H9 (cell line): ENCODE measurements around the gene PCDH9. TPM values are rescaled to one million over a fixed set of nuclear protein-coding genes. Genes with fewer than 3 reads are reported as not detected.

Experiments
- DNase-seq: peaks from one replicate; pipeline ENCODE4 v3.0.0-alpha.2; 2017
- H2AFZ ChIP-seq: one replicate; pipeline ENCODE4 v1.6.1; 2013; ENCODE audit warnings: mild to moderate bottlenecking, low read length, control low read depth, moderate library complexity
- H2AK5ac ChIP-seq: 2 replicates; pipeline ENCODE4 v1.6.1; 2013; ENCODE audit warnings: low read length, control low read depth, mixed read lengths; ENCODE audit not compliant: insufficient read length
- H2BK120ac ChIP-seq: one replicate; pipeline ENCODE4 v1.6.1; 2013; ENCODE audit warnings: low read depth, mild to moderate bottlenecking, low read length, control low read depth, inconsistent platforms; ENCODE audit not compliant: poor library complexity, severe bottlenecking
- H2BK12ac ChIP-seq: 2 replicates; pipeline ENCODE4 v1.6.1; 2013; ENCODE audit warnings: low read length, control low read depth, mixed read lengths, low read depth; ENCODE audit not compliant: insufficient read length
- H2BK15ac ChIP-seq: 2 replicates; pipeline ENCODE4 v1.6.1; 2013; ENCODE audit warnings: low read depth, low read length, control low read depth
- H2BK20ac ChIP-seq: one replicate; pipeline ENCODE4 v1.6.1; 2013; ENCODE audit warnings: low read depth, mild to moderate bottlenecking, low read length, control low read depth, inconsistent platforms; ENCODE audit not compliant: poor library complexity, severe bottlenecking
- H2BK5ac ChIP-seq: 2 replicates; pipeline ENCODE4 v1.6.1; 2013; ENCODE audit warnings: low read length, control low read depth, mixed read lengths; ENCODE audit not compliant: insufficient read length
- H3K14ac ChIP-seq: 2 replicates; pipeline ENCODE4 v1.6.1; 2013; ENCODE audit warnings: low read length, control low read depth; ENCODE audit not compliant: insufficient read depth
- H3K18ac ChIP-seq: 2 replicates; pipeline ENCODE4 v1.6.1; 2013; ENCODE audit warnings: low read depth, mild to moderate bottlenecking, mixed read lengths, low read length, control low read depth; ENCODE audit not compliant: insufficient read length
- H3K23ac ChIP-seq: 2 replicates; pipeline ENCODE4 v1.6.1; 2013; ENCODE audit warnings: low read length, control low read depth, mixed read lengths, low read depth; ENCODE audit not compliant: insufficient read length
- H3K23me2 ChIP-seq: 2 replicates; pipeline ENCODE4 v1.6.1; 2013; ENCODE audit warnings: low read depth, mild to moderate bottlenecking, mixed read lengths, low read length, control low read depth; ENCODE audit not compliant: insufficient read length, poor library complexity, severe bottlenecking
- H3K27ac ChIP-seq: 2 replicates; pipeline ENCODE4 v1.5.1; 2013; ENCODE audit warnings: low read length, control low read depth, mixed read lengths, low read depth; ENCODE audit not compliant: insufficient read length
- H3K27me3 ChIP-seq: 2 replicates; pipeline ENCODE4 v1.6.1; 2013; ENCODE audit warnings: low read length, control low read depth, inconsistent platforms; ENCODE audit not compliant: insufficient read depth
- H3K4ac ChIP-seq: 2 replicates; pipeline ENCODE4 v1.6.1; 2013; ENCODE audit warnings: low read depth, mild to moderate bottlenecking, control low read depth, inconsistent platforms, low read length, moderate library complexity
- H3K4me1 ChIP-seq: 2 replicates; pipeline ENCODE4 v1.6.1; 2013; ENCODE audit warnings: low read length, control low read depth, inconsistent platforms; ENCODE audit not compliant: insufficient read depth
- H3K4me2 ChIP-seq: 2 replicates; pipeline ENCODE4 v1.6.1; 2013; ENCODE audit warnings: low read length, control low read depth, mixed read lengths; ENCODE audit not compliant: insufficient read length, insufficient read depth
- H3K56ac ChIP-seq: 2 replicates; pipeline ENCODE4 v1.6.1; 2013; ENCODE audit warnings: low read depth, mild to moderate bottlenecking, mixed read lengths, low read length, control low read depth; ENCODE audit not compliant: insufficient read length
- H3K79me1 ChIP-seq: 2 replicates; pipeline ENCODE4 v1.6.1; 2013; ENCODE audit warnings: low read depth, mild to moderate bottlenecking, moderate library complexity, low read length, control low read depth, inconsistent platforms; ENCODE audit not compliant: insufficient read depth, poor library complexity, severe bottlenecking
- H3K79me2 ChIP-seq: 2 replicates; pipeline ENCODE4 v1.6.1; 2013; ENCODE audit warnings: low read length, control low read depth, inconsistent platforms; ENCODE audit not compliant: insufficient read depth
- H3K9ac ChIP-seq: 2 replicates; pipeline ENCODE4 v1.6.1; 2013; ENCODE audit warnings: low read length, control low read depth, mixed read lengths; ENCODE audit not compliant: insufficient read length; ENCODE audit errors: extremely low read depth
- H3K9me3 ChIP-seq: one replicate; pipeline ENCODE4 v1.6.1; 2013; ENCODE audit warnings: low read depth, low read length, inconsistent platforms; ENCODE audit not compliant: control insufficient read depth
- H3T11ph ChIP-seq: one replicate; pipeline ENCODE4 v1.6.1; 2013; ENCODE audit warnings: mild to moderate bottlenecking, low read length, control low read depth, inconsistent platforms
- H4K20me1 ChIP-seq: one replicate; pipeline ENCODE4 v1.6.1; 2013; ENCODE audit not compliant: control insufficient read depth, insufficient read length, insufficient read depth
- H4K5ac ChIP-seq: 2 replicates; pipeline ENCODE4 v1.6.1; 2013; ENCODE audit warnings: low read depth, mild to moderate bottlenecking, mixed read lengths, low read length, control low read depth; ENCODE audit not compliant: insufficient read length
- H4K8ac ChIP-seq: replicated peaks from 2 replicates; pipeline ENCODE4 v1.6.1; 2013; ENCODE audit warnings: low read length, control low read depth, mixed read lengths, low read depth; ENCODE audit not compliant: insufficient read length
- H4K91ac ChIP-seq: 2 replicates; pipeline ENCODE4 v1.6.1; 2013; ENCODE audit warnings: low read depth, mild to moderate bottlenecking, moderate library complexity, mixed read lengths, low read length, control low read depth; ENCODE audit not compliant: insufficient read length
- H3K27ac Mint-ChIP-seq, 3 experiments: 2 replicates in 2 of 3; 3 replicates in 1 of 3; pipeline ENCODE4 v1.8.0; 2020 to 2021; ENCODE audit warnings: mixed read lengths in 3 of 3, mild to moderate bottlenecking in 1 of 3, moderate library complexity in 1 of 3
- H3K27me3 Mint-ChIP-seq: 2 replicates; pipeline ENCODE4 v1.8.0; 2021; ENCODE audit warnings: low read depth, mild to moderate bottlenecking, moderate library complexity, mixed read lengths
- H3K36me3 Mint-ChIP-seq, 3 experiments: 2 replicates in 2 of 3; 3 replicates in 1 of 3; pipeline ENCODE4 v1.8.0; 2020 to 2021; ENCODE audit warnings: low read depth in 3 of 3, mixed read lengths in 3 of 3; ENCODE audit not compliant: insufficient read depth in 1 of 3
- H3K4me1 Mint-ChIP-seq, 2 experiments: 2 replicates each; pipeline ENCODE4 v1.8.0; 2020; ENCODE audit warnings: mixed read lengths in 2 of 2
- H3K4me3 Mint-ChIP-seq, 2 experiments: 2 replicates in 1 of 2; 3 replicates in 1 of 2; pipeline ENCODE4 v1.8.0; 2020 to 2021; ENCODE audit warnings: mild to moderate bottlenecking in 2 of 2, mixed read lengths in 2 of 2, moderate library complexity in 1 of 2
- H3K9me3 Mint-ChIP-seq, 2 experiments: 2 replicates in 1 of 2; 3 replicates in 1 of 2; pipeline ENCODE4 v1.8.0; 2020; ENCODE audit warnings: mild to moderate bottlenecking in 2 of 2, mixed read lengths in 2 of 2, moderate library complexity in 1 of 2
- CTCF ChIP-seq: fragments of 200-600 bp; sonication (generic); conservative IDR thresholded peaks from 3 replicates; pipeline ENCODE4 v1.8.0; 2021; ENCODE audit warnings: antibody characterized with exemption, mild to moderate bottlenecking
- WGBS: extraction: QIAGEN DNeasy Blood & Tissue Kit; methylation state at CpG from one replicate; pipeline ENCODE4 v1.1.7; 2013; ENCODE audit warnings: missing lambda C conversion rate, low lambda C conversion rate, mixed read lengths; ENCODE audit not compliant: insufficient read length; ENCODE audit errors: extremely low coverage; 5-methylcytosine and 5-hydroxymethylcytosine counted together
- total RNA-seq: library from RNA; stranded (reverse); gene quantifications from 2 replicates; pipeline ENCODE4 v1.2.1, GENCODE V29; 2021

The PCDH9 gene
- total RNA-seq, 1 experiment from 2014 or later: 0.11 TPM

GRCh38 chr13:66759919-66760318 lies 470.2 kb downstream of the PCDH9 start:
- Mint-ChIP-seq H3K36me3 (peaks cover 13 to 26% (median 16%) of the 10 kb centered on the region in 3 experiments), H3K27me3 (no peaks in the 10 kb centered on the region; the same call in 1 of the 2 replicates)
- no peaks in the 10 kb centered on the region for H3K23me2 ChIP-seq

More at GRCh38 chr13:66759919-66760318, 470.2 kb downstream of the PCDH9 start:
- H3K4me1 ChIP-seq: no peaks in the 10 kb centered on the region
- no peaks in the 10 kb centered on the region for H3K9me3 ChIP-seq
- H3K23ac ChIP-seq: no peak overlapping the region
- no peak overlapping the region for H4K8ac ChIP-seq
- no peaks in the 10 kb centered on the region for H3K79me1 ChIP-seq
- no peak overlapping the region for H3K4me2 ChIP-seq
- no peak overlapping the region for H4K5ac ChIP-seq
- no peak overlapping the region for H2BK15ac ChIP-seq
- no peaks in the 10 kb centered on the region for H3K4me1 Mint-ChIP-seq
- no peak overlapping the region for H3T11ph ChIP-seq
- no peaks in the 10 kb centered on the region for H4K20me1 ChIP-seq
- H3K4me3 Mint-ChIP-seq: no peak overlapping the region
- no peak overlapping the region for H3K14ac ChIP-seq
- no peak overlapping the region for H3K27ac ChIP-seq
- TF ChIP-seq CTCF: no peak
- no peak overlapping the region for H2BK5ac ChIP-seq
- H2AFZ ChIP-seq: no peak overlapping the region
- no peak overlapping the region for H3K27ac Mint-ChIP-seq
- WGBS: no CpG with 5 or more reads among the region's 1 CpG
- no peak for DNase-seq
- H2AK5ac ChIP-seq: no peak overlapping the region
- no peaks in the 10 kb centered on the region for H3K27me3 ChIP-seq
- H3K9me3 Mint-ChIP-seq: peaks cover 25 to 26% of the 10 kb centered on the region in 2 experiments
- no peak overlapping the region for H2BK12ac ChIP-seq
- no peak overlapping the region for H3K9ac ChIP-seq
- H3K56ac ChIP-seq: no peak overlapping the region
- no peak overlapping the region for H2BK20ac ChIP-seq
- H3K18ac ChIP-seq: no peak overlapping the region
- no peaks in the 10 kb centered on the region for H3K79me2 ChIP-seq
- H3K4ac ChIP-seq: no peak overlapping the region
- no peak overlapping the region for H2BK120ac ChIP-seq
- H4K91ac ChIP-seq: no peak overlapping the region
